ENCODE measurements around the gene ASB16.

Gene ASB16

GRCh38 chr17:44213403-44214229, 43.1 kb downstream of the ASB16 start:
- Histone ChIP-seq H3K4me3 (no peak overlapping the region), H3K27ac (no peak overlapping the region)
- no peak for DNase-seq (ENCODE audit: low spot score)
- TF ChIP-seq, protein P1, sequence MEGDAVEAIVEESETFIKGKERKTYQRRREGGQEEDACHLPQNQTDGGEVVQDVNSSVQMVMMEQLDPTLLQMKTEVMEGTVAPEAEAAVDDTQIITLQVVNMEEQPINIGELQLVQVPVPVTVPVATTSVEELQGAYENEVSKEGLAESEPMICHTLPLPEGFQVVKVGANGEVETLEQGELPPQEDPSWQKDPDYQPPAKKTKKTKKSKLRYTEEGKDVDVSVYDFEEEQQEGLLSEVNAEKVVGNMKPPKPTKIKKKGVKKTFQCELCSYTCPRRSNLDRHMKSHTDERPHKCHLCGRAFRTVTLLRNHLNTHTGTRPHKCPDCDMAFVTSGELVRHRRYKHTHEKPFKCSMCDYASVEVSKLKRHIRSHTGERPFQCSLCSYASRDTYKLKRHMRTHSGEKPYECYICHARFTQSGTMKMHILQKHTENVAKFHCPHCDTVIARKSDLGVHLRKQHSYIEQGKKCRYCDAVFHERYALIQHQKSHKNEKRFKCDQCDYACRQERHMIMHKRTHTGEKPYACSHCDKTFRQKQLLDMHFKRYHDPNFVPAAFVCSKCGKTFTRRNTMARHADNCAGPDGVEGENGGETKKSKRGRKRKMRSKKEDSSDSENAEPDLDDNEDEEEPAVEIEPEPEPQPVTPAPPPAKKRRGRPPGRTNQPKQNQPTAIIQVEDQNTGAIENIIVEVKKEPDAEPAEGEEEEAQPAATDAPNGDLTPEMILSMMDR (IDR thresholded peaks at IDR 0.05) = no peak

- Histone ChIP-seq H3K27ac (no peak overlapping the region), H3K4me3 (no peak overlapping the region)
- no peak for DNase-seq (ENCODE audit: low spot score)
- TF ChIP-seq, protein P1 (IDR thresholded peaks at IDR 0.05) = no peak
Observed at GRCh38 chr17:44214230-44214494, 43.7 kb downstream of the ASB16 start.

DNA sequence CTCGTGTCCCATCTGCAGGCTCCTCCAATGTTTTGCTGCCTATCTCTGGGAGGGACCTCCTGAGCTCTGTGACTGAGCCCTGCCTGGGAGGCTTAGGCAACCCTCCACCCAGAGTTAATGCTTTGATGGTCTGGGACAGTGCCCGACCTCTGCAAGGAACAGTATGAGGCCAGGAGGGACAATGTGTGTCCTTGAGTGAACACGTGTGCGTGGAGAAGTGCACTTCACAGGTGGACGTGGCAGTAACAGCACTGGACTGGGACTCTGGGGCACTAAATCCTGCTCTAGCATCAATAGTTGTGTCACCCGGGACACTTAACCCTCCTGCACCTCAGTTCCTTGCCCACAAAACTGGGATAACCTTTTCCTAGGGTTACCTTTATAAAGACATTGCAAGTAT, 44.4 kb downstream of the ASB16 start:
- TF ChIP-seq, protein P1 (IDR thresholded peaks at IDR 0.05) = no peak
- no peak overlapping the region for H3K27ac ChIP-seq
- no peak for DNase-seq (ENCODE audit: low spot score)
- no peak overlapping the region for H3K4me3 ChIP-seq

DNA sequence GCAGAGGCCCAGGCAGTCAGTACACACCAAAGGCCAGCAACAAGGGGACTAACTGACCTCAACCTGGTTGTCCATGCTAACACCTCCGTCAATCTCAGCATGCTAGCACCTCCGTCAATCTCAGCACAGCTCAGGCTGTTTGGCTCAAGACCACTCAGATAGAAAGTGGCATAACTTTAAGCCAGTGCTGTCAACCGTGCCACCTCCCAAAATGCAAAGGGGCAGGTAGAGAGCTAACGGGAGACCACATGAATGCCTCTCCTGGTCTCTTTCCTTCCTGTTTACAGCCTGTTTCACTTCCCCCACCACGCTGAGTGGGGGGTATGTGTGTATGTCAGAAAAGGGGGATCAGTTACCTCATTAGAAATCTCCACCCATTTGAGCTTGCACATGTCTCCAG, 45.7 kb downstream of the ASB16 start:
- DNase-seq (ENCODE audit: low spot score) = no peak
- Histone ChIP-seq H3K4me3 (no peak overlapping the region), H3K27ac (no peak overlapping the region)
- TF ChIP-seq, protein P1 (IDR thresholded peaks at IDR 0.05) = no peak

- TF ChIP-seq, protein P1 (IDR thresholded peaks at IDR 0.05) = no peak
- DNase-seq (ENCODE audit: low spot score) = no peak
- Histone ChIP-seq H3K4me3 (no peak overlapping the region), H3K27ac (no peak overlapping the region)
Observed at GRCh38 chr17:44216694-44217093, 46.2 kb downstream of the ASB16 start.

GRCh38 chr17:44217738-44218343, 47.3 kb downstream of the ASB16 start:
- TF ChIP-seq, protein P1 (IDR thresholded peaks at IDR 0.05) = no peak
- peak overlapping the region; percentile 89 for H3K4me3 ChIP-seq
- peak overlapping the region; percentile 62 to 98 for H3K27ac ChIP-seq
- no peak for DNase-seq (ENCODE audit: low spot score)

Data from coronary artery (tissue), 2 donors.